HCT116 (cell line): ENCODE results near the gene ATP1A2.

ENCODE experiments used
- CTCF ChIP-seq, 3 experiments: fragments of 200-600 bp in 1 of 3; sonication (generic) in 1 of 3; IDR thresholded peaks in 2 of 3; conservative IDR thresholded peaks in 1 of 3; 2 replicates each; pipeline ENCODE4 v1.5.1; 2012 to 2017; ENCODE audit warnings: low read depth in 2 of 3, low read length in 2 of 3, antibody characterized with exemption in 1 of 3, borderline replicate concordance in 1 of 3, control low read depth in 1 of 3, mild to moderate bottlenecking in 1 of 3, mixed read lengths in 1 of 3, mixed run types in 1 of 3, moderate library complexity in 1 of 3; ENCODE audit not compliant: insufficient read depth in 1 of 3
- EZH2phosphoT487 ChIP-seq: fragments of 200-600 bp; IDR thresholded peaks from 2 replicates; pipeline ENCODE4 v1.6.1; 2018; ENCODE audit warnings: antibody characterized with exemption, borderline replicate concordance
- POLR2A ChIP-seq: IDR thresholded peaks from 2 replicates; pipeline ENCODE4 v1.7.0; 2011; ENCODE audit warnings: borderline replicate concordance; ENCODE audit not compliant: insufficient read depth, insufficient read length; ENCODE audit errors: extremely low read depth
- POLR2AphosphoS5 ChIP-seq: IDR thresholded peaks from 2 replicates; pipeline ENCODE4 v1.6.1; 2011; ENCODE audit warnings: mild to moderate bottlenecking, low read depth, low read length, moderate library complexity
- RAD21 ChIP-seq: IDR thresholded peaks from 2 replicates; pipeline ENCODE4 v1.6.1; 2012; ENCODE audit warnings: low read depth, mild to moderate bottlenecking
- SP1 ChIP-seq: IDR thresholded peaks from 2 replicates; pipeline ENCODE4 v1.6.1; 2012; ENCODE audit warnings: low read depth
- YY1 ChIP-seq: IDR thresholded peaks from 2 replicates; pipeline ENCODE4 v1.6.1; 2011; ENCODE audit warnings: low read length, low read depth, moderate library complexity, mild to moderate bottlenecking; ENCODE audit not compliant: insufficient replicate concordance; ENCODE audit errors: extremely low read depth
- ZBTB33 ChIP-seq: IDR thresholded peaks from 2 replicates; pipeline ENCODE4 v1.6.1; 2011; ENCODE audit warnings: mild to moderate bottlenecking, low read length, moderate library complexity; ENCODE audit not compliant: insufficient replicate concordance; ENCODE audit errors: extremely low read depth
- ZFX ChIP-seq: fragments of 450-650 bp; IDR thresholded peaks from 2 replicates; pipeline ENCODE4 v1.6.1; 2017
- TF ChIP-seq, protein P1 (sequence below): IDR thresholded peaks from 2 replicates; pipeline ENCODE4 v1.6.1; 2012

DNA sequence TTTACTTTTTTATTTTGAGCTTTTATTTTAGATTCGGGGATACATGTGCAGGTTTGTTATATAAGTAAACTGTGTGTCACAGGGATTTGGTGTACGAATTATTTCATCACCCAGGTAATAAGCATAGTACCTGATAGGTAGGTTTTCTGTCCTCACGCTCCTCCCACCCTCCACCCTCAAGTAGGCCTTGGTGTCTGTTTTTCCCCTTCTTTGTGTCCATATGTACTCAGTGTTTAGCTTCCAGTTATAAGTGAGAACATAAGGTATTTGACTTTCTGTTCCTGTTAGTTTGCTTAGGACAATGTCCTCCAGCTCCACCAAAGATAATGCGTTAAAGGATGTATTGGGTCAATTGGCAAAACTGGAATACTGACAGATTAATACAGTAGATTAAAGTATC, 41.6 kb downstream of the ATP1A2 start:
- no peak for TF ChIP-seq CTCF (IDR thresholded peaks at IDR 0.05 in 2 of 3, conservative IDR thresholded peaks at IDR 0.05 in 1 of 3; ENCODE audit: borderline replicate concordance in 1 of 3, insufficient read depth in 1 of 3, low read depth in 2 of 3, low read length in 2 of 3)
- no peak for TF ChIP-seq ZBTB33
- TF ChIP-seq ZFX: no peak
- TF ChIP-seq, protein P1, sequence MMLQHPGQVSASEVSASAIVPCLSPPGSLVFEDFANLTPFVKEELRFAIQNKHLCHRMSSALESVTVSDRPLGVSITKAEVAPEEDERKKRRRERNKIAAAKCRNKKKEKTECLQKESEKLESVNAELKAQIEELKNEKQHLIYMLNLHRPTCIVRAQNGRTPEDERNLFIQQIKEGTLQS: no peak
- TF ChIP-seq POLR2AphosphoS5: no peak
- TF ChIP-seq RAD21: no peak
- TF ChIP-seq YY1: no peak
- no peak for TF ChIP-seq SP1
- TF ChIP-seq EZH2phosphoT487: no peak
- TF ChIP-seq POLR2A: no peak
